ENCODE measurements around the gene AFG3L2.

- no peak for TF ChIP-seq EZH2 (IDR thresholded peaks at IDR 0.05)
- no peak for TF ChIP-seq FOXP2 (optimal IDR thresholded peaks at IDR 0.05; ENCODE audit: control extremely low read depth, extremely low read length, insufficient read depth)
Observed at GRCh38 chr18:12334863-12335262, 42.2 kb downstream of the AFG3L2 start.

Measured in SK-N-MC (cell line).